ENCODE data around the gene PLEKHM3.

DNA sequence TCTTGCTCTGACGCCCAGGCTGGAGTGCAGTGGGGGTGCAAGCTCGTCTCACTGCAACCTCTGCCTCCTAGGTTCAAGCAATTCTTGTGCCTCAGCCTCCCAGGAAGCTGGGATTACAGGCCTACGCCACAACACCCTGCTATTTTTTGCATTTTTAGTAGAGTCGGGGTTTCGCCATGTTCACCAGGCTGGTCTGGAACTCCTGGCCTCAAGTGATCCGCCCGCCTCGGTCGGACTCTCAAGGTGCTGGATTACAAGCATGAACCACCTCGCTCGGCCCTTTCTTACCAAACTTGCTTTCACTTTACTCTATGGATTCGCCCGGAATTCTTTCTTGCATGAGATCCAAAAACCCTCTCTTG is 252.5 kb downstream of the PLEKHM3 start:
- TF ChIP-seq, protein P1, sequence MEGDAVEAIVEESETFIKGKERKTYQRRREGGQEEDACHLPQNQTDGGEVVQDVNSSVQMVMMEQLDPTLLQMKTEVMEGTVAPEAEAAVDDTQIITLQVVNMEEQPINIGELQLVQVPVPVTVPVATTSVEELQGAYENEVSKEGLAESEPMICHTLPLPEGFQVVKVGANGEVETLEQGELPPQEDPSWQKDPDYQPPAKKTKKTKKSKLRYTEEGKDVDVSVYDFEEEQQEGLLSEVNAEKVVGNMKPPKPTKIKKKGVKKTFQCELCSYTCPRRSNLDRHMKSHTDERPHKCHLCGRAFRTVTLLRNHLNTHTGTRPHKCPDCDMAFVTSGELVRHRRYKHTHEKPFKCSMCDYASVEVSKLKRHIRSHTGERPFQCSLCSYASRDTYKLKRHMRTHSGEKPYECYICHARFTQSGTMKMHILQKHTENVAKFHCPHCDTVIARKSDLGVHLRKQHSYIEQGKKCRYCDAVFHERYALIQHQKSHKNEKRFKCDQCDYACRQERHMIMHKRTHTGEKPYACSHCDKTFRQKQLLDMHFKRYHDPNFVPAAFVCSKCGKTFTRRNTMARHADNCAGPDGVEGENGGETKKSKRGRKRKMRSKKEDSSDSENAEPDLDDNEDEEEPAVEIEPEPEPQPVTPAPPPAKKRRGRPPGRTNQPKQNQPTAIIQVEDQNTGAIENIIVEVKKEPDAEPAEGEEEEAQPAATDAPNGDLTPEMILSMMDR (IDR thresholded peaks at IDR 0.05) = no peak
- no peak for TF ChIP-seq POLR2A (IDR thresholded peaks at IDR 0.05)
